ENCODE results near the gene ATP23.

GRCh38 chr12:57897286-57897974, 43.9 kb upstream of the ATP23 start:
- TF ChIP-seq EZH2 (IDR thresholded peaks at IDR 0.05; ENCODE audit: low read length) (no peak), CTCF (optimal IDR thresholded peaks at IDR 0.05 in 1 of 3, IDR thresholded peaks at IDR 0.05 in 1 of 3, conservative IDR thresholded peaks at IDR 0.05 in 1 of 3; ENCODE audit: extremely low read depth in 1 of 3, insufficient read depth in 2 of 3, low read length in 3 of 3) (no peak)

Data from keratinocyte (primary cell).